PC-3 (cell line): Measurements from ENCODE around the gene ZDHHC22.
A peak's percentile ranks its signal among the peaks of the same experiment; 100 is the strongest.

Source experiments
- EZH2phosphoT487 ChIP-seq: fragments of 300-600 bp; sonication (generic); IDR thresholded peaks from 2 replicates; pipeline ENCODE4 v1.6.1; 2018; ENCODE audit warnings: mild to moderate bottlenecking, antibody characterized with exemption, low read length, borderline replicate concordance
- TF ChIP-seq, protein P1 (sequence below): fragments of 300-600 bp; sonication (generic); conservative IDR thresholded peaks from 2 replicates; pipeline ENCODE4 v1.5.1; 2017; ENCODE audit warnings: antibody characterized with exemption, low read depth, mild to moderate bottlenecking, low read length

DNA sequence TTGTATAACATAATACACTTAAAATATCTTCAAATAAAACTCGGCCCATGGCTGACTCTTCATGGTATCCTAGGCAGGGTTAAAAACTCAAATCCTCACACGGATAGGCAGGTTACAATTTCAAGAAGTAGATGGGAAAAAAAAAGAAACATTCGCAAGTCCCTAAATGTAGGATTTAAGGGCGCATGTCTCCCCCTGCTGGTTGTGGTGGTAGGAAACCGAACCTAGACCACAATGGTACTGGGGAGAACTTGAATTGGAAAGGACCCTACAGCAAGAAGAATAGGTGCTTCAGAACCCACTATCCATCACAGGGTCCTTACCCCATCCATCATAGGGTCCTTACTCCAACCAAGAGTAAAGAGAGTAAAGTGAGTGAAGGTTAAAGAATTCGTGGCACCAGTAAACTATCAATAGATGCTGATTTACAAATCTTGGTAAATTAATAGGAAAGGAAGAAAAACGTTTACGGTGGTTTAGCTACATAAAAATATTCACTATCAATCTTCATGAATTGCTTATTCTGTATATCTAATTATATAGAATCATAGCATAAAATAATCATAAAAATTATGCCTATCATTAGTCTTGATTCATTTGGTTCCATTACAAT, 46.8 kb downstream of the ZDHHC22 start:
- no peak for TF ChIP-seq EZH2phosphoT487
- TF ChIP-seq, protein P1, sequence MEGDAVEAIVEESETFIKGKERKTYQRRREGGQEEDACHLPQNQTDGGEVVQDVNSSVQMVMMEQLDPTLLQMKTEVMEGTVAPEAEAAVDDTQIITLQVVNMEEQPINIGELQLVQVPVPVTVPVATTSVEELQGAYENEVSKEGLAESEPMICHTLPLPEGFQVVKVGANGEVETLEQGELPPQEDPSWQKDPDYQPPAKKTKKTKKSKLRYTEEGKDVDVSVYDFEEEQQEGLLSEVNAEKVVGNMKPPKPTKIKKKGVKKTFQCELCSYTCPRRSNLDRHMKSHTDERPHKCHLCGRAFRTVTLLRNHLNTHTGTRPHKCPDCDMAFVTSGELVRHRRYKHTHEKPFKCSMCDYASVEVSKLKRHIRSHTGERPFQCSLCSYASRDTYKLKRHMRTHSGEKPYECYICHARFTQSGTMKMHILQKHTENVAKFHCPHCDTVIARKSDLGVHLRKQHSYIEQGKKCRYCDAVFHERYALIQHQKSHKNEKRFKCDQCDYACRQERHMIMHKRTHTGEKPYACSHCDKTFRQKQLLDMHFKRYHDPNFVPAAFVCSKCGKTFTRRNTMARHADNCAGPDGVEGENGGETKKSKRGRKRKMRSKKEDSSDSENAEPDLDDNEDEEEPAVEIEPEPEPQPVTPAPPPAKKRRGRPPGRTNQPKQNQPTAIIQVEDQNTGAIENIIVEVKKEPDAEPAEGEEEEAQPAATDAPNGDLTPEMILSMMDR, result peak; percentile 99
